Measurements from ENCODE around the gene PRDM11.

GRCh38 chr11:45245218-45246045 lies 99.0 kb downstream of the PRDM11 start:
- no peak for TF ChIP-seq EZH2 (IDR thresholded peaks at IDR 0.05)
- no peak for TF ChIP-seq POLR2AphosphoS5 (IDR thresholded peaks at IDR 0.05; ENCODE audit: borderline replicate concordance, low read depth, low read length)
- no peak for TF ChIP-seq FOXP2 (optimal IDR thresholded peaks at IDR 0.05; ENCODE audit: control extremely low read depth, extremely low read length, insufficient read depth)

Measured in SK-N-MC (cell line).